ENCODE data around the gene CYP51A1.

CYP51A1 gene

GRCh38 chr7:92134271-92135051, at the start of gene CYP51A1:
TSS of gene CYP51A1 (minus strand) at chr7:92134477. CDS start at chr7:92134364, 113 bp downstream.
- ATAC-seq = peak; percentile 90
- TF ChIP-seq TSHZ2 (CRISPR knock-in tag; IDR thresholded peaks at IDR 0.05) (peak; percentile 82; the same call in 1 of the 2 replicates), GLIS3 (CRISPR knock-in tag; IDR thresholded peaks at IDR 0.05) (no peak), ZNF565 (CRISPR knock-in tag; conservative IDR thresholded peaks at IDR 0.05; ENCODE audit: low read depth) (no peak), CSDC2 (CRISPR knock-in tag; IDR thresholded peaks at IDR 0.05) (0 out of 2 replicates have a peak, but pooled peaks have one; percentile 23), TOX (CRISPR knock-in tag; IDR thresholded peaks at IDR 0.05; ENCODE audit: borderline replicate concordance) (peak; percentile 30; the same call in 1 of the 2 replicates), ZFP3 (CRISPR knock-in tag; IDR thresholded peaks at IDR 0.05) (peak; percentile 83; the same call in 1 of the 2 replicates)
- TF ChIP-seq, protein P1, sequence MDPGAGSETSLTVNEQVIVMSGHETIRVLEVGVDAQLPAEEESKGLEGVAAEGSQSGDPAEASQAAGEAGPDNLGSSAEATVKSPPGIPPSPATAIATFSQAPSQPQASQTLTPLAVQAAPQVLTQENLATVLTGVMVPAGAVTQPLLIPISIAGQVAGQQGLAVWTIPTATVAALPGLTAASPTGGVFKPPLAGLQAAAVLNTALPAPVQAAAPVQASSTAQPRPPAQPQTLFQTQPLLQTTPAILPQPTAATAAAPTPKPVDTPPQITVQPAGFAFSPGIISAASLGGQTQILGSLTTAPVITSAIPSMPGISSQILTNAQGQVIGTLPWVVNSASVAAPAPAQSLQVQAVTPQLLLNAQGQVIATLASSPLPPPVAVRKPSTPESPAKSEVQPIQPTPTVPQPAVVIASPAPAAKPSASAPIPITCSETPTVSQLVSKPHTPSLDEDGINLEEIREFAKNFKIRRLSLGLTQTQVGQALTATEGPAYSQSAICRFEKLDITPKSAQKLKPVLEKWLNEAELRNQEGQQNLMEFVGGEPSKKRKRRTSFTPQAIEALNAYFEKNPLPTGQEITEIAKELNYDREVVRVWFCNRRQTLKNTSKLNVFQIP (CRISPR knock-in tag; IDR thresholded peaks at IDR 0.05; ENCODE audit: borderline replicate concordance, low read depth) = peak; percentile 85; the same call in 1 of the 2 replicates
- TF ChIP-seq, protein P2, sequence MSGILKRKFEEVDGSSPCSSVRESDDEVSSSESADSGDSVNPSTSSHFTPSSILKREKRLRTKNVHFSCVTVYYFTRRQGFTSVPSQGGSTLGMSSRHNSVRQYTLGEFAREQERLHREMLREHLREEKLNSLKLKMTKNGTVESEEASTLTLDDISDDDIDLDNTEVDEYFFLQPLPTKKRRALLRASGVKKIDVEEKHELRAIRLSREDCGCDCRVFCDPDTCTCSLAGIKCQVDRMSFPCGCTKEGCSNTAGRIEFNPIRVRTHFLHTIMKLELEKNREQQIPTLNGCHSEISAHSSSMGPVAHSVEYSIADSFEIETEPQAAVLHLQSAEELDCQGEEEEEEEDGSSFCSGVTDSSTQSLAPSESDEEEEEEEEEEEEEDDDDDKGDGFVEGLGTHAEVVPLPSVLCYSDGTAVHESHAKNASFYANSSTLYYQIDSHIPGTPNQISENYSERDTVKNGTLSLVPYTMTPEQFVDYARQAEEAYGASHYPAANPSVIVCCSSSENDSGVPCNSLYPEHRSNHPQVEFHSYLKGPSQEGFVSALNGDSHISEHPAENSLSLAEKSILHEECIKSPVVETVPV (CRISPR knock-in tag; IDR thresholded peaks at IDR 0.05) = peak; percentile 70; the same call in 1 of the 2 replicates
- TF ChIP-seq, protein P3, sequence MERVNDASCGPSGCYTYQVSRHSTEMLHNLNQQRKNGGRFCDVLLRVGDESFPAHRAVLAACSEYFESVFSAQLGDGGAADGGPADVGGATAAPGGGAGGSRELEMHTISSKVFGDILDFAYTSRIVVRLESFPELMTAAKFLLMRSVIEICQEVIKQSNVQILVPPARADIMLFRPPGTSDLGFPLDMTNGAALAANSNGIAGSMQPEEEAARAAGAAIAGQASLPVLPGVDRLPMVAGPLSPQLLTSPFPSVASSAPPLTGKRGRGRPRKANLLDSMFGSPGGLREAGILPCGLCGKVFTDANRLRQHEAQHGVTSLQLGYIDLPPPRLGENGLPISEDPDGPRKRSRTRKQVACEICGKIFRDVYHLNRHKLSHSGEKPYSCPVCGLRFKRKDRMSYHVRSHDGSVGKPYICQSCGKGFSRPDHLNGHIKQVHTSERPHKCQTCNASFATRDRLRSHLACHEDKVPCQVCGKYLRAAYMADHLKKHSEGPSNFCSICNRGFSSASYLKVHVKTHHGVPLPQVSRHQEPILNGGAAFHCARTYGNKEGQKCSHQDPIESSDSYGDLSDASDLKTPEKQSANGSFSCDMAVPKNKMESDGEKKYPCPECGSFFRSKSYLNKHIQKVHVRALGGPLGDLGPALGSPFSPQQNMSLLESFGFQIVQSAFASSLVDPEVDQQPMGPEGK (CRISPR knock-in tag; IDR thresholded peaks at IDR 0.05; ENCODE audit: borderline replicate concordance) = peak; percentile 48; the same call in 1 of the 2 replicates

DNA sequence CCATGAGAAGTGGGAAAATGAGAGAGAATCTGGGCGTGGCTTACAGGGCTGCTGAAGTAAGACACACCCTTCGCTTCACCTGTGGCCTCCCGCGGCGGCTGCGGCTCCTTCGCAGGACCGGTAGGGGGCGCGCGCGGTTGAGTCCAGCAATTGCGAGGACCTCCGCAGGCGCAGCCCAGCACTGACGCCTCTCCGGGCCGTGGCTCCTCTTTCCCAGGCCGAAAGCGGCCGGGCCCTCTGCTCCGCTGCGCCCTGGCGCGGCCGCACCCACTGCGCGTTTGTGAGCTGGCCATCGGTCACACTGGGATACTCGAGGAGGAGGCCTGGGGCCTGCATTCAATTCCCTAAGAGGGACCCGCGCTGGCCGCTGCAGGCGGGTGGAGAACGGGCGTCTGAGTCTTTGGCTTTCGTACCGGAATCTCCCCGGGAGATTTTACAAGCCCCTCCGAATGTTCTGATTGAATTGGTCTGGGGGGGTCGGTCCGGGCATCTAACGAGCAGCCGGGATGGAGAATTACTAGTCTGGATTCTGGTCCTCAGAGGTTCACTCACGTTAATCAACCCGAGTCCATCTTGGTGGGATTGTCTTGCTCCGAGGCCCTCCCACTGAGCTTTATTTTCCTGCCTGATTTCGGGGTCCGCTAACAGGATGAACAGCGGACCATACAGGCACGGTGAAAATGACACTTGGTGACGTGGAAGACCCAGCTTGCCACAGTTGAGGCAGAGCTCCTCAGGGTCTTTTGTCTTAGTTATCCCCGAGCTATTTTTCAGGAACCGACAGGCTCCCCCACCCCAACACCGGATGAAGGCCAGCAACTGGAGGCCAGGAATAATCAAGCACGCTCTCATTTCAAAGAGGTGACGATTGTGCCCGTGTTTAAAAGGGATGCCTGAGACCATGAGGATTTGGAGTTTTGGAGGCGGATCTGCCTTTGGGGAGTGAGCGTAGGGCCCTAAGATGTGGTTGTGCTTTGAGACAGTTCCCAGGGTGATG, 44.9 kb upstream of the CYP51A1 start, which contains the start of gene LRRD1:
Gene LRRD1 (minus strand): TSS at position 215 of the 997 bp plus-strand sequence. CDS start 13,940 bp downstream, outside the sequence.
- TF ChIP-seq SNAI2 (CRISPR knock-in tag; IDR thresholded peaks at IDR 0.05) = no peak
- TF ChIP-seq, protein P2 (CRISPR knock-in tag; IDR thresholded peaks at IDR 0.05) = no peak
- TF ChIP-seq TCF4 (CRISPR knock-in tag; IDR thresholded peaks at IDR 0.05; ENCODE audit: borderline replicate concordance) = no peak
- TF ChIP-seq, protein P4, sequence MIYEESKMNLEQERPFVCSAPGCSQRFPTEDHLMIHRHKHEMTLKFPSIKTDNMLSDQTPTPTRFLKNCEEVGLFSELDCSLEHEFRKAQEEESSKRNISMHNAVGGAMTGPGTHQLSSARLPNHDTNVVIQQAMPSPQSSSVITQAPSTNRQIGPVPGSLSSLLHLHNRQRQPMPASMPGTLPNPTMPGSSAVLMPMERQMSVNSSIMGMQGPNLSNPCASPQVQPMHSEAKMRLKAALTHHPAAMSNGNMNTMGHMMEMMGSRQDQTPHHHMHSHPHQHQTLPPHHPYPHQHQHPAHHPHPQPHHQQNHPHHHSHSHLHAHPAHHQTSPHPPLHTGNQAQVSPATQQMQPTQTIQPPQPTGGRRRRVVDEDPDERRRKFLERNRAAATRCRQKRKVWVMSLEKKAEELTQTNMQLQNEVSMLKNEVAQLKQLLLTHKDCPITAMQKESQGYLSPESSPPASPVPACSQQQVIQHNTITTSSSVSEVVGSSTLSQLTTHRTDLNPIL (CRISPR knock-in tag; IDR thresholded peaks at IDR 0.05; ENCODE audit: low read depth) = no peak
- TF ChIP-seq GLIS3 (CRISPR knock-in tag; IDR thresholded peaks at IDR 0.05) = no peak
- TF ChIP-seq RARB (CRISPR knock-in tag; IDR thresholded peaks at IDR 0.05) = no peak
- peak; percentile 98 for ATAC-seq

GRCh38 chr7:92177362-92177761, 43.1 kb upstream of the CYP51A1 start:
- ATAC-seq = peak; percentile 56
- TF ChIP-seq ZNF70 (CRISPR knock-in tag; IDR thresholded peaks at IDR 0.05) (no peak), OSR1 (CRISPR knock-in tag; IDR thresholded peaks at IDR 0.05) (no peak), BACH2 (CRISPR knock-in tag; IDR thresholded peaks at IDR 0.05; ENCODE audit: borderline replicate concordance) (no peak), ZC3H10 (CRISPR knock-in tag; IDR thresholded peaks at IDR 0.05) (peak; percentile 32; the same call in 1 of the 2 replicates), TSHZ2 (CRISPR knock-in tag; IDR thresholded peaks at IDR 0.05) (no peak), ZFP30 (CRISPR knock-in tag; IDR thresholded peaks at IDR 0.05) (no peak)
- TF ChIP-seq, protein P4 (CRISPR knock-in tag; IDR thresholded peaks at IDR 0.05; ENCODE audit: low read depth) = no peak

Measured in SK-N-SH treated with all-trans-retinoic acid at 6 μM for 48 hours (cell line).